ENCODE data around the gene UBE2U. TPM values are rescaled to one million over a fixed set of nuclear protein-coding genes. Genes with fewer than 3 reads are reported as not detected.

Gene UBE2U
- total RNA-seq, 2 donors from 2014 or later: not detected

DNA sequence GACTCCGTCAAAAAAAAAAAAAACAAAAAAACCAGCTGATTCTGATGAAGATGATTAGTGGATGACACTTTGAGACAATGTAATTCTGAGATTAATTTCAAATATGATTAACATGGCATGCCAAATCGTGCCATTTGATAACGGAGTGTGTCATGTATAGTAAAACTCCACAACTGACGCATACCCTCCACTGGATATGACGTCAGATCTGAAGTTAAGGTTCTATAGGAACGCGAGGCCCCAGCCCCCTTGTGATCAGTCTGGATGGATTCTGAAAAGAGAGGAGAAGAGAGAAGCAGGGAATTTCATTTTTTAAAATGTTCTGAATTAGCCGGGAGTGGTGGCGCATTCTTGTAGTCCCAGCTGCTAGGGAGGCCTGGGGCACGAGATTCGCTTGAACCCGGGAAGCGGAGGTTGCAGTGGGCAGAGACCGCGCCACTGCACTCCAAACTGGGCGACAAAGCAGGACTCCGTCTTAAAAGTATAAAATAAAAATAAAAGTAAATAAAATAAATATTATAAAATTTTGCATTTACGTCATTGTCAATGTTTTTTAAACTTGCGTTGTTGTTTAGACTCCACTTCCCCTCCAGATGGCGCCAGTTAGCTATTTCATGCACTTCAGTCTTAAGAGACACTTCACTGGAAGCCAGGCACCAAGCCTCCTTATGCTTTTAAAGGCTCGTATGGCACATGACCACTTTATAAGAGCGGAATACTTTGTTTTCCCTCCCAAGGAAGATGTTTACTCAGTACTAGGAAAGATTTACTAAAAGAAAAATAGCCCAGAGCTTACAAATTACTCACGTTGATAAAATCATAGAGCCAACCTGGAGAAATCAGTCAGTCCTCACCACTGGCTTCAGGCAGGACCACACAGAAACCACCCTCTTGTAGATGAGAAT, 65.5 kb downstream of the UBE2U start:
- H3K4me3 Mint-ChIP-seq: no peak overlapping the region
- no peaks in the 10 kb centered on the region for H3K9me3 Mint-ChIP-seq
- no peaks in the 10 kb centered on the region for H3K4me1 Mint-ChIP-seq
- H3K27ac Mint-ChIP-seq: no peak overlapping the region
- peaks cover 19% of the 10 kb centered on the region for H3K27me3 Mint-ChIP-seq
- no peaks in the 10 kb centered on the region for H3K36me3 Mint-ChIP-seq (ENCODE audit: low read depth)
- ATAC-seq (replicated peaks): no peak

GRCh38 chr1:64269558-64269884, 66.1 kb downstream of the UBE2U start:
- no peaks in the 10 kb centered on the region for H3K4me1 Mint-ChIP-seq
- no peak overlapping the region for H3K27ac Mint-ChIP-seq
- peaks cover 18% of the 10 kb centered on the region for H3K27me3 Mint-ChIP-seq
- H3K4me3 Mint-ChIP-seq: no peak overlapping the region
- no peaks in the 10 kb centered on the region for H3K9me3 Mint-ChIP-seq
- ATAC-seq (replicated peaks): no peak
- H3K36me3 Mint-ChIP-seq (ENCODE audit: low read depth): no peaks in the 10 kb centered on the region

DNA sequence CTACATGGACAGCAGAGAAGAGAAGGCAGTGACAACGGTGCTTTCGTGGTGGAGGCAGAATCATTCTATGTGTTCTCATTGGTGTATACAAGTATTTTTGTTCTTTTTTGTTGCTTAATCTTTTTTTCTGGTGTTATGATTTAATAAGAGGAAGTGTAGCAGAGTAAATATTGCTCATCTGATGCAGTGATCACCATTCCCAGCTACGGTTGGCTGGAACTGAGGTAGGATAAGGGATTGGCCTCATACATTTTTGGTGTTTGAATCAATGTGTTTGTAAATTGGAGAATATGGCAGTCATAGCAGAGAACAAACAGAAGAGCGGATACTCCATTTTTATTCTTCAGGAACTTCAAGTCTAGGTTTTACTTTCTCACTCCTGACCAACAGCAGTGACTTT, 76.6 kb downstream of the UBE2U start:
- no peaks in the 10 kb centered on the region for H3K36me3 Mint-ChIP-seq (ENCODE audit: low read depth)

DNA sequence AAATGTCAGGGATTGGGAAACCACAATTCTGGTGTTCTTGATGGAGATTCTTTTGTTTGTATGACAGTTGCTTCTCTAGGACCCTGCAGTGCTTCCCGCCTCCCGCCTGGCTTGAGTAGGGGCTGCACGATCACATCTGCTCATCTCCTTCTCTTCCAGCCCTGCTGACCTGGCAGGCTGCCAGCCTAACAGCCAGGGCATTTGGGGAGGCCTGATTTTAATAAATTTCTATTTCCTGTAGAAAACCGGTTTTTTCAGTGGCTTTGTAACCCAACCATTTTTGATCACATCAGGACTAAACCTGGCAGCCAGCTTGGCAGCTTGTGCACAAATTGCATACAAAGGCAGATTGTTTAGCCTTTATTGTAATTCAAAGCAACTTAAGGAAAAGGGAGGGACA, 78.9 kb downstream of the UBE2U start:
- Mint-ChIP-seq H3K27ac (no peak overlapping the region), H3K36me3 (ENCODE audit: low read depth) (no peaks in the 10 kb centered on the region), H3K9me3 (no peaks in the 10 kb centered on the region), H3K4me1 (no peaks in the 10 kb centered on the region), H3K27me3 (peaks cover 3% of the 10 kb centered on the region), H3K4me3 (no peak overlapping the region)
- ATAC-seq (replicated peaks): no peak

More for the DNA sequence above, 76.6 kb downstream of the UBE2U start:
- no peak for ATAC-seq (replicated peaks)
- Mint-ChIP-seq H3K4me3 (no peak overlapping the region), H3K9me3 (no peaks in the 10 kb centered on the region), H3K27ac (no peak overlapping the region), H3K4me1 (no peaks in the 10 kb centered on the region), H3K27me3 (no peaks in the 10 kb centered on the region)

DNA sequence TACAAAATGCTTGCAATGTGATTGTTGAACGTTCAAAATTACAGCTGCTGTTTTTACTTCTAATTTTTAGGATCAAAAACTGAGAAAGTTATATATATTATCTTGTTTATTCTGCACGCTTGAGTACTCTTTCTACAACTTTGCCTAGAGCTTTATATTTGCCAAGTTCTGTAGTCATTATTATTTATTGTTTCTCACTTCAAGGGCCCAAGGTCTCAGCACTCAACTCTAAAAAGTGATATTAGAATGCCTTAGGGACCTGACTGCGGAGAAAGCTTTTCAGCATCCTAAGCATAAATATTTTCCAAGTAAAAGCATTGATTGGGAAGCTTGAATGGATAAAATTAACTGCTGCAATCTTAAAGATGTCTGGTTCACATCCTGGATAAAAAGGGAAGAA, 83.6 kb downstream of the UBE2U start:
- Mint-ChIP-seq H3K4me1 (no peaks in the 10 kb centered on the region), H3K27ac (no peak overlapping the region), H3K27me3 (peaks cover 23% of the 10 kb centered on the region), H3K4me3 (no peak overlapping the region), H3K36me3 (ENCODE audit: low read depth) (no peaks in the 10 kb centered on the region), H3K9me3 (no peaks in the 10 kb centered on the region)
- no peak for ATAC-seq (replicated peaks)

DNA sequence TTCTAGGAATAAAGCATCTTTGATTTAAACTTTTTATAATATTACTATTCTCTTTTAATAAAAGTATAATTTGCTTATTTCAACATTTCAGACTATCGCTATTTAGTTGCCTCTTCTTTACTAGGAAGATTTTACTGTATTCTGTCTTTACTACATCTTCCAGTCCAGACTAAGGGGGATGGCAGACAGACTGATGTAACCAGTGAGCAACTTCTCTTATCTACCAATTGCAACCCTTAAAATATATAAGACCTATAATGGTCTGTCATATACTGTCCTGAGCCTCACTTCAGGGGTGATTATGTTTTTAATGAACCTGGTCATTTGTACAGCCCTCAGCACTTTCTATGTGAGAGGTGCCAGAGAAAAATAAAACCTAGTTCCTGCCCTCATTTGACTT, 87.0 kb downstream of the UBE2U start:
- ATAC-seq (replicated peaks): no peak

GRCh38 chr1:64291931-64292330, 88.5 kb downstream of the UBE2U start:
- ATAC-seq (replicated peaks): no peak
- H3K4me3 Mint-ChIP-seq: no peak overlapping the region
- H3K27me3 Mint-ChIP-seq: peaks cover 41% of the 10 kb centered on the region
- H3K4me1 Mint-ChIP-seq: no peaks in the 10 kb centered on the region
- no peaks in the 10 kb centered on the region for H3K9me3 Mint-ChIP-seq
- no peaks in the 10 kb centered on the region for H3K36me3 Mint-ChIP-seq (ENCODE audit: low read depth)
- H3K27ac Mint-ChIP-seq: no peak overlapping the region

More for the DNA sequence above, 87.0 kb downstream of the UBE2U start:
- Mint-ChIP-seq H3K9me3 (no peaks in the 10 kb centered on the region), H3K4me3 (no peak overlapping the region), H3K4me1 (no peaks in the 10 kb centered on the region), H3K27me3 (peaks cover 37% of the 10 kb centered on the region), H3K27ac (no peak overlapping the region), H3K36me3 (ENCODE audit: low read depth) (no peaks in the 10 kb centered on the region)

DNA sequence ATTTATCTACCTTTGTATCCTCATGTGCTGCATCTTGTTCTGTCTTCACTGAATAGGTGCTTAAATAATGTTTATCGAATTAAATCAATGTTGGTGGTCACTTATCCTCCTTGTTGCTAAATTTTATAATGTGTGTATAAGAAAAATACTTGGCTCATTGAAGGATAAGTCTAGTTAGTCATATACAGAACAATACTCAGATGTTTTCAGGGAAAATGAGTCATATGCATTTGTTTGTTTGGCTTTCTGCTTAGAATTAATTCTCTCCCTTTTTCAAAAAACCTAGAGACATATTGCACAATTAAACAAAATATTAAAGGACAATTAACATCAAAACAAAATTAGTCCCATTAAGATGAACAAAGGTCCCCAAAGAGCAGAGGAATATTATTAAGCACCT, 89.0 kb downstream of the UBE2U start:
- H3K36me3 Mint-ChIP-seq (ENCODE audit: low read depth): no peaks in the 10 kb centered on the region
- no peak overlapping the region for H3K27ac Mint-ChIP-seq
- H3K9me3 Mint-ChIP-seq: no peaks in the 10 kb centered on the region
- ATAC-seq (replicated peaks): no peak
- H3K4me3 Mint-ChIP-seq: no peak overlapping the region
- peaks cover 46% of the 10 kb centered on the region for H3K27me3 Mint-ChIP-seq
- no peaks in the 10 kb centered on the region for H3K4me1 Mint-ChIP-seq

DNA sequence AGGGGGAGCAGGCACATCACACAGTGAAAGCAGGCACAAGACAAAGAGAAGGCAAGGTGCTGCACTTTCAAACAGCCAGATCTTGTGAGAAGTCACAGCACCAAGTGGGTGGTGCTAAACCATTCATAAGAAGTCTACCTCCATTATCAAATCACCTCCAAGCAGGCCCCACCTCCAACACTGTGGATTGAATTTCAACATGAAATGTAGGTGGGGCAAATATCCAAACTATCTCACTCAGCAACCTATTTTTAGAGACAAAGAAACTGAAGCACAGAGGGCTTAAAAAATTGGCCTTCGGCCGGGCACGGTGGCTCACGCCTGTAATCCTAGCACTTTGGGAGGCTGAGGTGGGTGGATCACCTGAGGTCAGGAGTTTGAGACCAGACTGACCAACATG, 90.4 kb downstream of the UBE2U start:
- Mint-ChIP-seq H3K4me3 (no peak overlapping the region), H3K4me1 (no peaks in the 10 kb centered on the region), H3K36me3 (ENCODE audit: low read depth) (no peaks in the 10 kb centered on the region), H3K27me3 (peaks cover 54% of the 10 kb centered on the region), H3K9me3 (no peaks in the 10 kb centered on the region), H3K27ac (no peak overlapping the region)
- ATAC-seq (replicated peaks): no peak

DNA sequence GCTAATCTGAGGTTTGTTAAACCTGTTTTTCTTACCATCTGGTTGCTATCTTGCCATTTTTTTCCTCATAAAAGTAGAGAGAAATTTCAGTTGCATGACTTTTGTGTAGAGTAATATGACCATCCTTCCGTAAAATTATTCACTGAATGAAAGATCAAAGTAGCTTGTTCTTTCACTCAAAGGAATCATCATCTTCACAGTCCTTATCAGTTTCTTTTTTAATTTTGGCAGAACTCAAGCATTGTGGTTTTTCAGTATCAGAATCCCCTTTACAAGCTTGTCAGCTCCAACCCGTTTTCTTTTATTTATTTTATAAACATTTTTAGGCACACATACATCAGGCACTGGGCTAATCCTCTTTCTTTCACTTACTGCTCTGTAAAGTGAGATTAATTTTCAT, 91.7 kb downstream of the UBE2U start:
- no peak overlapping the region for H3K27ac Mint-ChIP-seq
- no peaks in the 10 kb centered on the region for H3K9me3 Mint-ChIP-seq
- H3K36me3 Mint-ChIP-seq (ENCODE audit: low read depth): no peaks in the 10 kb centered on the region
- H3K4me1 Mint-ChIP-seq: no peaks in the 10 kb centered on the region
- ATAC-seq (replicated peaks): no peak
- H3K4me3 Mint-ChIP-seq: no peak overlapping the region
- peaks cover 50% of the 10 kb centered on the region for H3K27me3 Mint-ChIP-seq

- Mint-ChIP-seq H3K36me3 (ENCODE audit: low read depth) (no peaks in the 10 kb centered on the region), H3K4me3 (no peak overlapping the region), H3K27me3 (peaks cover 53% of the 10 kb centered on the region), H3K27ac (no peak overlapping the region), H3K4me1 (no peaks in the 10 kb centered on the region), H3K9me3 (no peaks in the 10 kb centered on the region)
- no peak for ATAC-seq (replicated peaks)
Observed at GRCh38 chr1:64295561-64295960, 92.1 kb downstream of the UBE2U start.

- no peak overlapping the region for H3K27ac Mint-ChIP-seq
- no peak overlapping the region for H3K4me3 Mint-ChIP-seq
- no peaks in the 10 kb centered on the region for H3K4me1 Mint-ChIP-seq
- no peaks in the 10 kb centered on the region for H3K36me3 Mint-ChIP-seq (ENCODE audit: low read depth)
- H3K27me3 Mint-ChIP-seq: peaks cover 50% of the 10 kb centered on the region
- H3K9me3 Mint-ChIP-seq: no peaks in the 10 kb centered on the region
- no peak for ATAC-seq (replicated peaks)
Observed at GRCh38 chr1:64296459-64296858, 93.0 kb downstream of the UBE2U start.

GRCh38 chr1:64302194-64302593, 98.8 kb downstream of the UBE2U start:
- Mint-ChIP-seq H3K27me3 (peaks cover 24% of the 10 kb centered on the region), H3K4me1 (no peaks in the 10 kb centered on the region), H3K36me3 (ENCODE audit: low read depth) (no peaks in the 10 kb centered on the region), H3K4me3 (no peak overlapping the region), H3K27ac (no peak overlapping the region), H3K9me3 (no peaks in the 10 kb centered on the region)
- ATAC-seq (replicated peaks): no peak

DNA sequence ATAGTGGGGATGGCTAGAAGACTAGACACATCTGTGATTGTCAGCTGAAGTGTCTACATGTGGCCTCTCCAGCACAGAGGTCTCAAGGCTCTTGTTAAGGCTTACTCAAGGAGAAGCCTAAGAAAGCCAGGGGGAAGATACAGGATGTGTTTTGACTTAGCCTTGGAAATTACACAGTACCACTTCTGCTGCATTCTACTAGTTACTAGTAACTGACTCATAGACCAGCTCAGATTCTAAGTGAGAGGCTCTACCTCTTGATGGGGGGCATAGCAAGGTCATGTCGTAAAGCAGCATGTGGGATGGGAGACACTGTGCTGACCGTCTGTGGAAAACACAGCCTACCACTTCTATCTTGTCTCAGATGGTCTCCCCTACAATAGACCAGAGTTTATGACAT, 99.5 kb downstream of the UBE2U start:
- no peaks in the 10 kb centered on the region for H3K9me3 Mint-ChIP-seq
- H3K4me1 Mint-ChIP-seq: no peaks in the 10 kb centered on the region
- ATAC-seq (replicated peaks): no peak
- H3K4me3 Mint-ChIP-seq: no peak overlapping the region
- no peak overlapping the region for H3K27ac Mint-ChIP-seq
- H3K27me3 Mint-ChIP-seq: peaks cover 17% of the 10 kb centered on the region
- no peaks in the 10 kb centered on the region for H3K36me3 Mint-ChIP-seq (ENCODE audit: low read depth)

DNA sequence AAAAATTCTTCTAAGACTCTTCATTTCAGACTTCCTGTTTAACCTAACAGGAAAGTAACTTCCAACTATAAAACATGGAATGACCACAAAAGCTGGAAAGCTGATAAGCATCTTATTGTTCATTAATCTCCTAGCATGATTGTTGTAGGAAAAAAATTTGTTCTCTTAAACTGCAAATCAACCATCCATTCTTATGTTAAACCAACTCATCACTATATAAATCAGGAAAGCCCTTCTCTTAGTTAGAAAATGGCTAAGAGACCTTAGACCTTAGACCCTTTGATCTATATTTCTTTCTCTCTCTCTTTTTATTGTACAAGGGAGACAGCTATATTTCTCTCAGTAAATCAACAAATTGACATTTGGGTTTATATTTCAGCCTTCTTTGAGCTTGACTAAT, 101.4 kb downstream of the UBE2U start:
- Mint-ChIP-seq H3K27me3 (peaks cover 9% of the 10 kb centered on the region), H3K27ac (no peak overlapping the region), H3K4me3 (no peak overlapping the region), H3K4me1 (no peaks in the 10 kb centered on the region), H3K9me3 (no peaks in the 10 kb centered on the region), H3K36me3 (ENCODE audit: low read depth) (no peaks in the 10 kb centered on the region)
- ATAC-seq (replicated peaks): no peak

DNA sequence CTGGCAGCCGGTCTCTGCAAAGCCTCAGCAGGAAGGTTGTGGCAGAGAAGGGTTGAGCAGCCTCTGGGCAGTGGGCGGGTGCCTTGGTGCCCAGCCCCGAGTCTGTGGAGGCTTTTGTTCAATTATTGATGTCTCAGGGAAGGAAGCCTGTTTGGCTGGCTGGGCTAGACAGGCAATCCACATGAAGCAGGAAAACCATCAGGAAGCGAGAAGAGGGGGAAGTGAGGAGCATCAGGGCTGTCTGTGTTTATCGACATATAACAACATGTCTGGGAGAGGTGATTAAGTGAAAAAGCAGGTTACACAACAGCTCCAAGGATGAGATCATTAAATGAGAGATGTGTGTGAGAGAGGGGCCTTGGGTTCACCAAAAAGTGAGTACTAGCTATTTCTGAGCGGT, 105.4 kb downstream of the UBE2U start:
- Mint-ChIP-seq H3K27me3 (peaks cover 3% of the 10 kb centered on the region), H3K36me3 (ENCODE audit: low read depth) (no peaks in the 10 kb centered on the region), H3K4me3 (no peak overlapping the region), H3K4me1 (no peaks in the 10 kb centered on the region), H3K9me3 (no peaks in the 10 kb centered on the region), H3K27ac (no peak overlapping the region)
- no peak for ATAC-seq (replicated peaks)

Data from activated T-helper 17 cell treated with anti-CD3 and anti-CD28 coated beads, Interleukin-2, amount 50 U/mL, for 72 hours (primary cell).